CD4-positive, alpha-beta T cell treated with Interleukin-17A for 4 hours (primary cell): ENCODE results near the gene FYN.
"Not testable (repeated sequence)": the region's sequence is repeated elsewhere in the genome, so short reads cannot be mapped to it uniquely, and the experiment has no call there.

Experiments
- DNase-seq: peaks from one replicate; pipeline ENCODE4 v3.0.0-alpha.2; 2020; ENCODE audit warnings: mixed read lengths

FYN gene

GRCh38 chr6:111873178-111874024 lies at the start of gene FYN:
TSS of gene FYN (minus strand) at chr6:111873452. CDS start at chr6:111720051, 153,401 bp downstream.
- peak; percentile 99 for DNase-seq

GRCh38 chr6:111922454-111923297 lies 49.4 kb upstream of the FYN start:
- no peak for DNase-seq

GRCh38 chr6:111921103-111921502 lies 47.9 kb upstream of the FYN start:
- DNase-seq: no peak

GRCh38 chr6:111920578-111920977 lies 47.3 kb upstream of the FYN start:
- DNase-seq: no peak

- DNase-seq: no peak
Measured at GRCh38 chr6:111918825-111919224, 45.6 kb upstream of the FYN start.

GRCh38 chr6:111916747-111917146 lies 43.5 kb upstream of the FYN start:
- no peak for DNase-seq

GRCh38 chr6:111914617-111915016 lies 41.4 kb upstream of the FYN start:
- no peak for DNase-seq

- DNase-seq: no peak
Measured at GRCh38 chr6:111912904-111913303, 39.7 kb upstream of the FYN start.

- DNase-seq: no peak
Measured at GRCh38 chr6:111911428-111911827, 38.2 kb upstream of the FYN start.

GRCh38 chr6:111909238-111909637 lies 36.0 kb upstream of the FYN start:
- no peak for DNase-seq

- not testable (repeated sequence) for DNase-seq
Measured at GRCh38 chr6:111908365-111908764, 35.1 kb upstream of the FYN start.

GRCh38 chr6:111900735-111901134 lies 27.5 kb upstream of the FYN start:
- no peak for DNase-seq

GRCh38 chr6:111899531-111899930 lies 26.3 kb upstream of the FYN start:
- no peak for DNase-seq

- no peak for DNase-seq
Measured at GRCh38 chr6:111898452-111898851, 25.2 kb upstream of the FYN start.

- DNase-seq: no peak
Measured at GRCh38 chr6:111894951-111895350, 21.7 kb upstream of the FYN start.

- DNase-seq: no peak
Measured at GRCh38 chr6:111894272-111894671, 21.0 kb upstream of the FYN start.

GRCh38 chr6:111892431-111892830 lies 19.2 kb upstream of the FYN start:
- DNase-seq: no peak

GRCh38 chr6:111890988-111891387 lies 17.7 kb upstream of the FYN start:
- no peak for DNase-seq

- no peak for DNase-seq
Measured at GRCh38 chr6:111888928-111889695, 15.9 kb upstream of the FYN start.

- not testable (repeated sequence) for DNase-seq
Measured at GRCh38 chr6:111886793-111887192, 13.5 kb upstream of the FYN start.

- DNase-seq: no peak
Measured at GRCh38 chr6:111885373-111886027, 12.2 kb upstream of the FYN start.

- DNase-seq: no peak
Measured at GRCh38 chr6:111884068-111884467, 10.8 kb upstream of the FYN start.
